ENCODE measurements around the gene IFI27L1. TPM values are rescaled to one million over a fixed set of nuclear protein-coding genes. Genes with fewer than 3 reads are reported as not detected.
A peak's percentile ranks its signal among the peaks of the same experiment; 100 is the strongest.

The IFI27L1 gene
- total and polyA plus RNA-seq, 2 experiments from 2014 or later, result 9.7 to 28.6 TPM

DNA sequence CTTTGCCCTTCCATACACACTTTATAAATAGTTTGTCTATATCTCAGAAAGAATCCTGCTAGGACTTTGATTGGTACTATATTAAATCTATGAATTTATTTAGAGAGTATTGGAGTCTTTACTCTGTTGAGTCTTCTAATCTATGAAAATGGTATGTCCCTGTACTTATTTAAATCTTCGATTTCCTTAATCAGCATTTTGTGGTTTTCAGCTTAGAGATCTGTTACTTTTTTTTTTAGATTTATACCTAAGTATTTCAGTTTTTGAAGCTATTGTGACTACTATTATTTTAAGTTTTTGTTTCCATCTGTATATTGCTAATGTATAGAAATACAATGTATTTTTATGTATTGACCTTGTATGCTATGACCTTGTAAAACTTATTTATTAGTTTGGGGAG is 61.7 kb downstream of the IFI27L1 start (continued):
- no peak for TF ChIP-seq REST (IDR thresholded peaks at IDR 0.05; ENCODE audit: unreplicated experiment)
- no peak for TF ChIP-seq EZH2phosphoT487 (IDR thresholded peaks at IDR 0.05; ENCODE audit: unreplicated experiment)
- no peak for TF ChIP-seq NANOG (IDR thresholded peaks at IDR 0.05; ENCODE audit: borderline replicate concordance)
- TF ChIP-seq CREB1 (CRISPR knock-in tag; IDR thresholded peaks at IDR 0.05; ENCODE audit: low read depth), result no peak
- TF ChIP-seq JUNB (IDR thresholded peaks at IDR 0.05; ENCODE audit: unreplicated experiment), result no peak
- no peak for TF ChIP-seq ETS1 (IDR thresholded peaks at IDR 0.05)

DNA sequence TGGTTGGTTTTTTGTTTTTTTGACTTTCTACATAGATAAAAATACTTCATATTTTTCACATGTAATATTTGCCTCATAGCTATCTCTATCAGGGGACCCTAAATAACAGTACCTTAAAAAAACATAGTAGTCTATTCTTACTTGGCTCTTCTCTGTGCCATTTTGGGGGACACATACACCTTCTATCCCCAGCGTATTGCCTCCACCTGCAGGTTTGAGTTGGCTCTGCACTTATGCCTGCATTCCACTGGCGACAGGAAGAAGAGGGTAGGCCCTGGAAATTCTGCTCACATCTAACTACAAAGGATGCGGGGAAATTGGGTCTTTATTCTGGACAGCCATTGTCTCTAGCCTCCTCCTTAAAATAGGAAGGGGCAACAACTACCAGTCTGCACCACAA is 62.1 kb downstream of the IFI27L1 start:
- Mint-ChIP-seq H3K27ac (no peak overlapping the region), H3K27me3 (ENCODE audit: insufficient read depth, low read depth, poor library complexity) (peaks cover 9% of the 10 kb centered on the region), H3K9me3 (no peaks in the 10 kb centered on the region), H3K4me3 (no peak overlapping the region), H3K36me3 (ENCODE audit: low read depth) (no peaks in the 10 kb centered on the region), H3K4me1 (peaks cover 25% of the 10 kb centered on the region)
- H2AFZ ChIP-seq, result no peak overlapping the region
- H3K27ac ChIP-seq (ENCODE audit: low read depth), result no peak overlapping the region
- no peaks in the 10 kb centered on the region for H3F3A ChIP-seq (replicated peaks; ENCODE audit: low read depth)
- H3K4me3 ChIP-seq, result no peak overlapping the region
- no peaks in the 10 kb centered on the region for H3K79me2 ChIP-seq (replicated peaks; ENCODE audit: insufficient read depth)
- TF ChIP-seq, protein P1, sequence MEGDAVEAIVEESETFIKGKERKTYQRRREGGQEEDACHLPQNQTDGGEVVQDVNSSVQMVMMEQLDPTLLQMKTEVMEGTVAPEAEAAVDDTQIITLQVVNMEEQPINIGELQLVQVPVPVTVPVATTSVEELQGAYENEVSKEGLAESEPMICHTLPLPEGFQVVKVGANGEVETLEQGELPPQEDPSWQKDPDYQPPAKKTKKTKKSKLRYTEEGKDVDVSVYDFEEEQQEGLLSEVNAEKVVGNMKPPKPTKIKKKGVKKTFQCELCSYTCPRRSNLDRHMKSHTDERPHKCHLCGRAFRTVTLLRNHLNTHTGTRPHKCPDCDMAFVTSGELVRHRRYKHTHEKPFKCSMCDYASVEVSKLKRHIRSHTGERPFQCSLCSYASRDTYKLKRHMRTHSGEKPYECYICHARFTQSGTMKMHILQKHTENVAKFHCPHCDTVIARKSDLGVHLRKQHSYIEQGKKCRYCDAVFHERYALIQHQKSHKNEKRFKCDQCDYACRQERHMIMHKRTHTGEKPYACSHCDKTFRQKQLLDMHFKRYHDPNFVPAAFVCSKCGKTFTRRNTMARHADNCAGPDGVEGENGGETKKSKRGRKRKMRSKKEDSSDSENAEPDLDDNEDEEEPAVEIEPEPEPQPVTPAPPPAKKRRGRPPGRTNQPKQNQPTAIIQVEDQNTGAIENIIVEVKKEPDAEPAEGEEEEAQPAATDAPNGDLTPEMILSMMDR (conservative IDR thresholded peaks at IDR 0.05; ENCODE audit: low read depth in 2 of 2), result peak; percentile 76 to 79
- TF ChIP-seq POLR2AphosphoS5 (IDR thresholded peaks at IDR 0.05; ENCODE audit: low read depth), result no peak
- H3K9me2 ChIP-seq (ENCODE audit: insufficient read depth), result peaks cover 5% of the 10 kb centered on the region; the same call in 1 of the 2 replicates
- no peaks in the 10 kb centered on the region for H3K36me3 ChIP-seq (ENCODE audit: insufficient read depth)
- DNase-seq (ENCODE audit: low spot score), result peak; percentile 81
- no peaks in the 10 kb centered on the region for H4K20me1 ChIP-seq (replicated peaks; ENCODE audit: insufficient read depth)
- peak; percentile 83 for ATAC-seq
- H3K4me1 ChIP-seq (ENCODE audit: insufficient read depth), result peaks cover 15% of the 10 kb centered on the region
- H3K4me2 ChIP-seq, result no peak overlapping the region
- no peaks in the 10 kb centered on the region for H3K27me3 ChIP-seq (ENCODE audit: insufficient read depth)

All from GM23338 (cell line).